GM21381 (cell line): Measurements from ENCODE around the gene NUDCD3.
A peak's percentile ranks its signal among the peaks of the same experiment; 100 is the strongest.
"Not testable (repeated sequence)": the region's sequence is repeated elsewhere in the genome, so short reads cannot be mapped to it uniquely, and the experiment has no call there.

Experiments used
- ATAC-seq: cut with Tn5 transposase; IDR thresholded peaks from one replicate; pipeline ENCODE4 v1.9.1; 2021; ENCODE audit warnings: mild to moderate bottlenecking, moderate library complexity; ENCODE audit not compliant: unreplicated experiment

The NUDCD3 gene

DNA sequence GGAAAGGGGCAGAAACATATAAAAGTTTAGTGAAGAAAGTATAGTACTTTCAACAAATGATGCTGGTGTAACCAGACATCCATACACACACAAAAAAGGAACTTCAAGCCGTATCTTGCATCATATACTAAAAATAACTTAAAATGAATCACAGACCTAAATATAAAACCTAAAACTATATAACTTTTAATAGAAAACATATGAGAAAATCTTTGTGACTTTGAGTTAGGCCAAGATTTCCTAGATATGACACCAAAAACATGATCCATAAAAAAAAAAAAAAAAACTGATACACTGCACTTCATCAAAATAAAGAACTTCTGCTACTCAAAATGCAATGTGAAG is 40.9 kb downstream of the NUDCD3 start:
- no peak for ATAC-seq

DNA sequence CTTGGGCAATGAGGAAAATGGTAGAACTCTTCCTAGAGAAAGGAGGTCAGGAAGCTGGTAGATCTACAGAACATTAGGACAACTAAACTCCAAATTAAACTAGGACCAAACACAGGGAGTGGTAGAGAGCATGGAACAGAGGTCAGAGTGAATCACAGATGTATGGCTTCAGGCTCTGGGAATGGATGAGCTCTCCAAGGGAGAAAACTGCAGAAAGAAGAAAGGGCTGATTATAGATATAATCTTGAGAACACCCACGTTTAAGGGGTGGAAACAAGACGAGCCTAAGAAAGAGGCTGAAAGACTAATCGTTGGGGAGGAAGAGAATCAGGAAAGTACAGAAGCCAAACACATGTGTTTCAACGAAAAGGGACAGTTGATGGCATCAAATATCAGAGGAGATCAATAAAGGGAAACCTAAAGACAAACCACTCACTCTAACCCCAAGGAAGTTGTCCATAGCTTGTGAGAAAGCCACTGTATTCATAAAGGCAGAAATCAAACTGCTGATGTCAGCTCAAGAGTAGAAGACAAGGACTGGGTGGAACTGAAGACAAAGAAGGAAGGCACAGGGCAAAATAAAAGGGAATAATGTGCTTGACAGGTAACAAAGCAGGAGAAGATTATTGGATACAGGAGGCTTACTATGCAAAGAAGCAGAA is 41.4 kb downstream of the NUDCD3 start:
- no peak for ATAC-seq

DNA sequence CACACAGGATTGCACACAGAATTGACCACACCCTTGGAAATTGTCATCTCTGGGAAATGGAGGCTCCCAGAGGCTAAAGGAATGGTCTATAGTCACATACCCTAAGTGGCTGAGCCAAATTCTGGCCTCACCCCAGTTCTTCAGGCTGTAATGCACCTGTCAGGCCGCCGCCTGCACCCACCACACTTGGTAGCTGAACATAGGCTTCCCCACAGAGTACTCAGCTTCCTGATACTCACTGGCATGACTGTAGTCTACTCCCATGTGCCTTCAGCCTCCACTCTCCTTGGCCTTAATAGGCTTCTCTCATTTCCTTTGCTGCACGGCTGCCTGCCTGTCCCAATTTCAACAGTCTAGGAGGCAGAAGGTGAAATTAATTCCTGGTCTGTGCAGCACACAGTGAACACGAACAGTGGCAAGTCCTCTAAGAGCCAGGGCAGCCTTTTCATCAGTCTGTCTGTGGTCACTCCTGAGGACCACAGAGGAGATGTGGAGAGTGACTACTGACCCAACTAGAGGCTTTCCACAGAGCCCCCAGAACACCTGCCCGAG is 42.5 kb downstream of the NUDCD3 start:
- ATAC-seq: no peak

DNA sequence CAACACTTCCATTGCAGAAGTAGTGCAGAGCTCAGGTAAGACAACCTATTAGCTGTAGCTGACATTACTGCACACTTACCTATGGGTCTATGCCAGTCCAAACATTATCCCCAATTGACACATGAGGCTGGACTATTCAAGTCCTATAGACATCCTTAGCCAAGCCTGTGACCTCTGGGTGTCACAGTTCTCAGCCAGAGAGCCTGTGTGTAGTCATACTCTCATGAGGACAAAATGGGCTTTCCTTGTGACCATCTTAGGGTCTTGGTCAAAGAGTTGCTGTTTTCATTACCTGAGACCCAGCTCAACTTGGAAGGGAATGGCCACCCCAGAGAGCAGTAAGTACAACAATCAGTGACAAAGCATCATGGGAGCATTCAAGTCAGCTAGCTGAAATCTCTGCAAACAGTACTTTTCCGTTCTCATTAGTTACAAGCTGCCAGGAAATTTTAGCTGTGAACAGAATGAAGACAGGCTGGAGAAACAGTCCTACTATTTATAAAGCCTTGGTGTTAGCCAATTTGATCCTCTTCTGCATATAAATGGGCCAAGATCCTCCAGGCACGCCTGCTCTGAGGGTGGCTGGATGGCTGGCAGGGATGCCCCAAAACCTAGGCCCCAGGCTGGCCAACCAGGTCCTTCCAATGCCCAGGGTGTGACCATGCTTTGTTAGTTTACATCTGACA is 44.3 kb downstream of the NUDCD3 start:
- ATAC-seq: no peak

DNA sequence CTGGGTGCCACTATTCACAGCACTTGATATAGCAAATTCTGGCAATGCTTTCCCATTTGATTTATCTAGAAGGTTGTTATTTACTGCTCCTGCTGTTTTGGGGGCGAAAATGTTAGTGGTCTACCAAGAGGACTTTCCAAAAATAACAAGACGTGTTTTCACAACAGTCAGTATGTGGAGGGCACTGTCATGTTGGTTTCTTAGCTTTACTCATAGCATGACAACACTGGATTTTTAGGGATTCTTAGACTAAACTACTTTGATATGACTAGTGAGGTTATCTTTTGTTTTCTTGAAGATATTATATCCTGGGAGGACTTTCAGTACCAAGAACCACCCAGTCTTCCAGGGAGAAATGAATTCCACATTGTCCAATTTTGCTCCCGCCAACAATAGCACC is 49.4 kb downstream of the NUDCD3 start:
- no peak for ATAC-seq

DNA sequence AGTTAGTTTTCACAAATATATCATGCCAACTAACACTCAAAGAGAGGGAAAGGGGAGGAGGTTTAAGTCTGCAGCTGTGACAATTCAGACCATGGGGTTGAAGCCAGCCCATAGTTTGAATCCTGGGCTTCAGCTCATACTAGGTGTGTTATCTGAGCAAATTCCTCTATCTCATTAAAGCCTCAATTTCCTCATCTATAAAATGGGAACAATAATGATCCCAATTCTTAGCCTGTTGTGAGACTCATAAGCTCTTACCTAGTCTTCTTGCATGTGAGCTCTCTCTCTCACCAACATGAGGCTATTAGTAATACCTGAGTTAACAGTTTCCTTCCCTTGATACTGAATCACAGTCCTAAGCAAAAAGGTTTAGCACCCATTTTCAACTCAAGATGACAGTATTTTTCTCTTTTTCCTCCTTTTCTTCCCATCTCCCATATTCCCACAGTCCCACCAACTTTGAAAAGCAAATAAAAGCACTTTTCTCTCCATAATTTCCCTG is 49.8 kb downstream of the NUDCD3 start:
- no peak for ATAC-seq

DNA sequence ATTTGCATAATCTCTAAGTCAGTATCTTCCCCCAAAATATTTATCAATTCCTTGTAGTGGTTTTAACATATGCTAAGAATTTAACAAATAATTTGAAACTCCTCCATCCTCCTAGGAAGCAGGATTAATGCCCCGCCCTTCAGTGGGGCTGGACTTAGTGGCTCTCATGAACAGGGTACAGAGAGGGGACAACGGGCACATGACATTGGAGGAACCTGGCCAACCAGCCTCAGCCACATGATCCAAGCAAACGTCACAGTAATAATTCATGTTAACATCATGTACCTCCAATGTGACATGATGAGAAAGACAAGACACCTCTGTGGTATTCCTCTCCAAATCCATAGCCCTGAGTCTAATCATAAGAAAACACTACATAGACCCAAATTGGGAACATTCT is 50.5 kb downstream of the NUDCD3 start:
- ATAC-seq: no peak

DNA sequence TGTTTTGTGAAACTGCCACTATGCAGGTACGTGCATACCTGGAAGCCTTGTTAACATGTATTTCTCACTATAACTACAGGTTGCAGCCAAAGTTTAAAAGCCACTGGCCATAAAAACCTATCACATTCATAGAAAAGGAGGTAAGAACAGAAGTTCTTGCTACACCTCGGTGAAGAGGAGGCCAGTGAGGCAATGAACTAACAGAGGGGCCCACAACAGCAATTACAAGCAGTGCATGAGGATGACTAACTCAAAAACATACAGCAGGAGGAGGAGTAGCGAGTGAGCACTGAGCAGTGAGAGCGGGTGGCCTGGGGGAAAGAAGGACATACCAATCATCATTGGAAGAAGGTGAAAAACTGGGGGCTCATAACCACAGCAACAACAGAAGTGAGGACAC is 51.6 kb downstream of the NUDCD3 start:
- ATAC-seq: no peak

DNA sequence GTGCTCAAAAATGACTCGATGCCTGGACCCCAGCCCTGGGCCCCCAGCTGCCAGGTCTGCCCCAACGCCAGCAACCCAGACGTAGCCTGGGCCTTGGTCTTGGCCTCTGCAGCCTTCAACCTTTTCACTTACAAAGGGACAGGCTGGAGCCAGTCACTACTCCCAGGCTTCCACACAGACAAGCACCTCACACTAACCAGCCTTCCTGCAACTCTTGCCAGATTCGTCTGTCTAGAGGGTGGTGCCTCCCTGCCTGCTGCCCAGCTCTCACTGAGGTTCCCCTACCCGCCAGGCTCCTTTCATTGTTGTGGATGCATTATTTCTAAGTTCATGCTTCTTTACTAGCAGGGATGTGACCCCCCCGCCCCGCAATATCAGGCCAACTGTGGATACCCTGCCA is 56.3 kb downstream of the NUDCD3 start:
- ATAC-seq: no peak

DNA sequence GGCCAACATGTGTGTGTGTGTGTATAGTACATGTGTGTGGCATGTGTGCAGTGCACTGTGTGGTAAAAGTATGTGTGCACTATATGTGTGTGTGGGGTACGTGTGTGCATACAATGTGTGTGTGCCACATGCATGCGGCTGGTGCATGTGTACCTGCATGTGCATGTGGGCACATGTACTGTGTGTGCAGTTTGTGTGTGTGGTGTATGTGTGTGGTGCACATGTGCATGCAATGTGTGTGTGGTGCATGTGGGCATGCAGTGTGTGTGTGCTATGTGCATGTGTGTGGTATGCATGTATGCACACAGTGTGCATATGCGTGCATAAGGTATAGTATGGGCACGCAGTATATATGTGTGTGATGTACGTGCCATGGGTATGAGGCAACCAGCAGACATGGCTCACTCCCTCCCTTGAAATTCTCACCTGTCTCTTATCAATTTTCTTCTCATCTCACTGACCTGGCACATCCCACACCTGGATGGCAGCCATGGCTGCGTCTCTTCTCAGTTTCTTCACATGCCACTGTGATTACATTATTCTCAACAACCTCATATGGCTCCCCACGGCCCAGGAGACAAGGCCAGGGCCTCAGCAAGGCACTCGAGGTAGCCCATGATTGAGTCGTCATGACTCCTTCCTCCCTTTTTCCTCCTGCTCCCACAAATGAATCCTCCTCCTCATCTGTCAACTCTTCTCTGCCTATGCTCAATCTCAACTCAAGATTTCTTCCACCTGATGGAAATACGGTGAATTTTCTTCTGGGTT is 57.0 kb downstream of the NUDCD3 start:
- no peak for ATAC-seq

DNA sequence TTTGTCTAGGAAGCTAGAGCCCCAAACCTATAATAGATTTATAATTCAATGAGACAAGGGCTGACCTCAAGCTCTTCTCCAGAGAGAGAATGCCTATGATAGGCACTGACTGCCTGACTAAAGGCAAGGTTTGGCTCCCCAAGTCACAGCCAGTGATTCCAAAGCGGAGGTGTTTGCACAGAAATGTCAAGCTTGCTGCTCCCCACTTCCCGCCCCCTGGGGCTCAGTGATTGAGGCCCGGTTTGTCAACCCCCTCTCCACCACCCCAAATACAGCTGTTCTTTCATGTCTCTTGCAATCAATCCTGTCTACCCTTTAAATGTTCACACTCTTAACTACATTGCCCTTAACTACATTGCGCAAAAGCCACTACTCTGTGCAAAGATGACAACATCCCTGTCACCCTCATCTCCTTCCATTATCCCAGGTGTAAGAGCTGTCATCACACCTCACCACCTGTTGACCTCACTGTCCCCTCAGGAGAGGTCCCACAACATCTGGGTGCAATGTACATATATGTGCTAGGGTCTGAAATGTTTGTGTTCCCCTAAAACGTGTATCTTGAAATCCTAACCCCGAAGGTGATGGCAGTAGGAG is 58.0 kb downstream of the NUDCD3 start:
- ATAC-seq: no peak

DNA sequence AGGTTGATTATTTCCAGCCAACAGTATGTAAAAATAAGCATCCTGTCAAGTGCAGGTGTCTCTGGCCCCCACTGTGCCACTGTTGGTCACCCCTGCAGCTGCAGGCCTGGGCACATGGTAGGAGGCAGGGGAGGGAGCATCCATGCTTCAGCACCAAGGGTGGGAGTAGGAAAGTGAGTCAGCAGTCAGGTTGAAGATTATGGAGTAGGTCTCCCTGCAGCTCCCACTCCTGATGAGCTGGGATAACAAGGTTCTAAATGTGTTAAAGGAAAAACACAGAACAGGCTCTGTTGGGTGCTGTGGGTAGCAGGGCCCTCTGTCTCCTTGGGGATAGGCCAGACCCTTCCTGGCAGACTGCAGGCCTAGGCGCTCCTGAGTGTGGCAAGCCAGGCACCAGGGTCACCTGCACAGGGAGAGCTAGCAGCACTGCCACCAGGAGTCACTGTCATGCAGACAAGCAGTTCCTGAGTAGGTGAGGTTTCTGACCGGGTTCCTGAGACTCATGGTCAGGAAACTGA is 59.3 kb downstream of the NUDCD3 start:
- ATAC-seq: peak; percentile 59

DNA sequence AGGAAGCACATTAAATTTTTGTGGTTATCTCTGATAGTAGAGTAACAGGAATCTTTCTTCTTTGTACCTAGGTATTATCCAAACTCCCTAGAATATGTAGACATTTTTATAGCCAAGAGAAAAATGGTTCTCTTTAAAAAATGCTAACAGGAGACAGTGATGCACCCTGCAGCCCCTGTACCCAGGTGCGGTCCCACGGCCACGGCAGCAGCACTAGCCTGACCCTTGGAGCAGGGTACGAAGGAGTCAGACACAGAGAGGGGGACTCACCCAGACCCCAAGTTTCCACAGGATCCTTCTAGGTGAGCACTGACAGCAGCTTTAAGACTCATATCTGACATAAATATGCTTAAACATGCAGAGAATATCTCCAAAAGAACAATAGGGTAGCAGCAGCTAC is 60.4 kb downstream of the NUDCD3 start:
- no peak for ATAC-seq

DNA sequence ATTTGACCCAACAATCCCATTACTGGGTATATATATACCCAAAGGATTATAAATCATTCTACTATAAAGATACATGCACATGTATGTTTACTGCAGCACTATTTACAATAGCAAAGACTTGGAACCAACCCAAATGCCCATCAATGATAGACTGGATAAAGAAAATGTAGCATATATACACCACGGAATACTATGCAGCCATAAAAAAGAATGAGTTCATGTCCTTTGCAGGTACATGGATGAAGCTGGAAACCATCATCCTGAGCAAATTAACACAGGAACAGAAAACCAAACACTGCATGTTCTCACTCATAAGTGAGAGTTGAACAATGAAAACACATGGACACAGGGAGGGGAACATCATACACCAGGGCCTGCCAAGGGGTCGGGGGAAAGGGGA is 65.7 kb downstream of the NUDCD3 start:
- ATAC-seq: not testable (repeated sequence)

DNA sequence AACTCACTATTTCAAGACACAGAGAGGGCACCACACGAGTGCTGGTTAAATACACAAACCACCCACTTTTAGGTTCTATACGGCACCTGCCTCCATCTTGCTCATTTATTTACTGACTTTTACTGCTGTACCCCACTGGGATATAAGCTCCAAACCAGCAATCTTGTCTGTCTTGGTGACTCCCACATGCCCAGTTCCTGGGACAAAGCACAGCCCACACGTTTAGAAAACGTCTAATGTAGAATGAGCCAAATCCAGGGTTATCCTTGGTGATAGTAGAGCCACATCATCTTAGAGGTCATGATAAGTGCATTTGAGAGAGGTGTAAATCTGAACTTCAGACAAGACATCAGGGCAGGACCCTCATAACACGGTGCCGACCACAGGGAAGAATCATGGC is 73.5 kb downstream of the NUDCD3 start:
- no peak for ATAC-seq

DNA sequence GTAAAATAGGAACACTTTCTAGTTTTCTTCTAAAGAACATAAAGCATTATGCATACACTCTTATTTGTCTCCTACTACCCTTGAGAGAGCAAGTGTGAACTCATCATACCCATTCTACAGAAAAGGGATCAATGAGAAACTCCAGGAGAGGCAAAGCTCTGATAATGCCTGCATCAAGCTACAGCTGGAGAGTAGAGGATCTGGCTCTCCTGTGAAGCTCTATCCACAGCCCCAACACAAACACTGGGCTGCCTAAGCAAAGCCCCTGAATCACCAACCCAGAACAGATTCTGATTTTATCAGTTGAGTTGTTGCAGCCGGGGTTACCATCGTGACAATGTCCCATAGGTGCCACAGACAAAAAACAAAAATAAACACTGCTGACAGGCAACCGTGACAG is 74.9 kb downstream of the NUDCD3 start:
- ATAC-seq: no peak

DNA sequence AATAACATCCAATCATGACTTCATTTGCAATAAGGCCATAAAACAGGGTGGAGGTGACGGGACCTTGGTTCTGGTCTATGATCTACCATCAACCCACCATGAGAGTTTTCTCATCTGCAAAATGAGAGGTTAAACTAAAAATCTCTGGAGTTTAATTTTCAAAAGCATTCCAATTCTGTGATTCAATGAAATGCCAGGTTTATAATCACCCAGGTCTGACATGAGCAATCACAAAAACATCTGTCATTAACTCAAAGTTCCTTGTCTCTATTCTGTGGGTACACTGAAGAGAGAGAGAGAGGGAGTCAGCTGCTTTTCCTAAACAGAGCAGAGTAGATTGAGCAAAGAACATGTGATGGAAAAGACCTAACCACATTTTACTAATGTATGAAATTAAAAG is 75.4 kb downstream of the NUDCD3 start:
- no peak for ATAC-seq

DNA sequence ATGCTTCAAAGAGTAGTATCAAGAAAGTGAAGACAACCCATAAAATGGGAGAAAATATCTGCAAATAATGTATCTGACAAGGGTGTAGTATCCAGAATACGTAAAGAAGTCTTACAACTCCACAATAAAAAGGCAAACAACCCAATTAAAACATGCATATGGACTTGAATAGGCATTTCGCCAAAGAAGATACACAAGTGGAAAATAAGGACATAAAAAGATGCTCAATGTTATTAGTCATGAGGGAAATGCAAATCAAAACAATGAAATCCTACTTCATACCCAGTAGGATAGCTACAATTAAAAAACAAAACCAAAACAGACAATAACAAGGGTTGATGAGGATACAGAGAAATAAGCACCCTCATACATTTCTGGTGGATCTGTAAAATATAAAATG is 79.2 kb downstream of the NUDCD3 start:
- ATAC-seq: no peak

DNA sequence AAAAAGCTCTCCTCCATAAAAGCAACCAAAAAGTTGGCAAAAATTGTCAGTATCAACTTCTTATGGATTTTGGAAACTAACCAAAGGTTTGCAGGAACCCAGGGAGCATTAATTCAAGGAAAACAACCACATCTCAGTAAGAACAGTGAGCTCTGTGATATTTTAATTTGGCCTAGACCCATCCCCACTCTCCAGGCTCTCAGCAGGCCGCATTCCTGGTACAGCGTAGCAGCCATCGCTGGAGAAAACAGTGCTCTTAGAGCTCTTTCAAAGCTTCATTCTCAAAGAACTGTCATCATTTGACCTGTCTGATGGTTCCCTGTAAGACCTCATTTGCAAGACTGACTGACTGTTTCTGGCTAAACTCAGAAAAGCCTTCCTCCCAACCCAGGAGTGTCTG is 81.9 kb downstream of the NUDCD3 start:
- ATAC-seq: no peak

DNA sequence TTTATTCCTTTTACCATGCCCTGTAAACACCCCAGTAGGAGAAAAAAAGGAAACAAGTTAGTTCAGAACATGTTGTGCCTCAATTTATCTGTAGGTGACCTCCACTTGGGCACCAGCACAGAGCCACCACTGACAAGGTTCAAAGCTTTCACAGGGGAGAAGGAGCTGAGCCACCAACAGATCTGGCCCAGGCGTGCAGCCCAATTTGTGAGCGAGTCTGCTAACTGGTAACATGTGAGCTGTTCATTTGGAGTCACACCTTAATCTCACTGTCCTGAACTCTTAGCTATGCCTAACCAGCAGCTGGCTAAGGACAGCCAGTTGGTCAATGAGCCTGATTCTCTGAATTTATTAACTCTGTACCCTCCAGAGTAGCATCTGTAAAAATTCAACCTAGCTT is 86.7 kb downstream of the NUDCD3 start:
- no peak for ATAC-seq

DNA sequence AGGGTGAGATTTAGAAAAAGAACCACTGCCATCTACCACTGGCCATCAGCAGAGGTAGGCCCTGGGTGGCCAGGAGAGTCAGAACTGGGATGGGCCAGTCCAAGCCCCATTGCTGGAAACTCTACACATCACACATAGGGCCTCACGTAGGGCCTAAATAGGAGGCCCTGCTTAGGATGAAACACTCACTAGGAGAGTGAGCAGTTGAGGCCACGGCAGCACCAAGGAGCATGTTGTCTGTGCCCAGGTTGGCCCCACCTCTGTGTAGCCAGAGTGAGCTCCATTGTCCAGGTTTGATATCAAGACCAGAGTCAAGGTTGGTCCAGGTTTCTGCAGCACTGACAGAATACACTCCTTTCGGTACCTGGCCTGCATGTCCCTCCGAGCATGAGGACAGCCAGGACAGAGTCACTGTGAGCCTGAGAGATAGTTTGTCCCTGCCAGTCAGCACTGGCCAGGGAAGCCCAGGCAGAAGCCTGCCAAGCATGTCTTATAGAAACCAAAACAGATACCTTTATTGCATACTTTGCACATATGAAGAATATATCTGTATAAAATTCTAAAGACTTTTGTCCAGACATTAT is 87.2 kb downstream of the NUDCD3 start:
- ATAC-seq: no peak
